ENCODE results near the gene MYLK4. TPM values are rescaled to one million over a fixed set of nuclear protein-coding genes. Genes with fewer than 3 reads are reported as not detected.

MYLK4 gene
- total and polyA plus RNA-seq, 2 experiments from 2014 or later, result 0.20 to 0.43 TPM

GRCh38 chr6:2743280-2744208 is 7.2 kb downstream of the MYLK4 start:
- H3K27ac ChIP-seq, result no peak overlapping the region
- no peak overlapping the region for H3K4me3 ChIP-seq
- in situ Hi-C loops (cut with MboI), result no loop called here
- WGBS, 2 experiments (ENCODE audit: low coverage in 1 of 2, low lambda C conversion rate in 2 of 2, missing lambda C conversion rate in 2 of 2), result 79 to 83% methylated on average over 17 of the region's 17 CpGs
- no peaks in the 10 kb centered on the region for H3K79me2 ChIP-seq (ENCODE audit: insufficient read depth)
- H3K9me2 ChIP-seq (ENCODE audit: insufficient read depth), result no peaks in the 10 kb centered on the region
- H3K36me3 ChIP-seq (ENCODE audit: low read depth), result no peaks in the 10 kb centered on the region
- no peak overlapping the region for H2AFZ ChIP-seq
- H3K9ac ChIP-seq, result no peak overlapping the region
- H3F3A ChIP-seq (ENCODE audit: insufficient read depth), result no peaks in the 10 kb centered on the region
- H4K20me1 ChIP-seq (ENCODE audit: insufficient read depth), result no peaks in the 10 kb centered on the region
- DNase-seq, result no peak
- TF ChIP-seq EZH2 (IDR thresholded peaks at IDR 0.05; ENCODE audit: insufficient read depth, poor library complexity, severe bottlenecking) (no peak), EZH2phosphoT487 (IDR thresholded peaks at IDR 0.05; ENCODE audit: insufficient read depth, low read depth) (no peak)
- H3K4me1 ChIP-seq (ENCODE audit: insufficient read depth), result no peaks in the 10 kb centered on the region
- no peaks in the 10 kb centered on the region for H3K9me3 ChIP-seq (ENCODE audit: low read depth)
- H3K27me3 ChIP-seq (replicated peaks; ENCODE audit: insufficient read depth), result no peaks in the 10 kb centered on the region
- no peak overlapping the region for H3K4me2 ChIP-seq (ENCODE audit: unreplicated experiment)

- Histone ChIP-seq H4K20me1 (ENCODE audit: insufficient read depth) (no peaks in the 10 kb centered on the region), H3K9me2 (ENCODE audit: insufficient read depth) (no peaks in the 10 kb centered on the region), H3K4me1 (ENCODE audit: insufficient read depth) (peaks cover 3% of the 10 kb centered on the region; the same call in 1 of the 2 replicates), H3K36me3 (ENCODE audit: low read depth) (no peaks in the 10 kb centered on the region), H3K9me3 (ENCODE audit: low read depth) (no peaks in the 10 kb centered on the region), H3K79me2 (ENCODE audit: insufficient read depth) (no peaks in the 10 kb centered on the region), H3K27me3 (replicated peaks; ENCODE audit: insufficient read depth) (no peaks in the 10 kb centered on the region), H3K4me3 (no peak overlapping the region), H3K9ac (no peak overlapping the region), H2AFZ (no peak overlapping the region), H3K4me2 (ENCODE audit: unreplicated experiment) (no peak overlapping the region), H3F3A (ENCODE audit: insufficient read depth) (no peaks in the 10 kb centered on the region), H3K27ac (no peak overlapping the region)
- in situ Hi-C loops (cut with MboI), result no loop called here
- TF ChIP-seq EZH2 (IDR thresholded peaks at IDR 0.05; ENCODE audit: insufficient read depth, poor library complexity, severe bottlenecking), result no peak
- no peak for DNase-seq
- WGBS, 2 experiments (ENCODE audit: low coverage in 1 of 2, low lambda C conversion rate in 2 of 2, missing lambda C conversion rate in 2 of 2), result 93 to 100% methylated on average over 2 of the region's 2 CpGs
These were observed 9.0 kb downstream of the MYLK4 start for GRCh38 chr6:2741756-2742155.

DNA sequence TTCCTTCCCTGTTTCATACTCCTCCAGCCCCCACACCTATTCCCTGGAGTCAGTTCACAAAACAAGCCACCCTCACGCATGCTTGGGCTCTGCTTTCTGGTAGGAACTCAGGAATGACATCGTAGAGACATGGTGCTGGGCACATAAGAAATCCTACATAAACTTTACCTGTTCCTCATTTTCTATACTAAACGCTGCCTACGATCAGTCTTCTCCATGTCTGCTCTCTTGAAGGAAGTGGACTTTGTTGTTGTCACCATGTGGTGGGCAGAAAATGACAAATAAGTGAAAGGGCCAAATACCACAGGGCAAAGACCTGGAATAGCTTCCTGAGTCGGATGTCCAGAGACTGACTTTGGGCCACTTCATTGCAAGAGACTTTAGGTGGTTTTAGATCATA is 10.1 kb downstream of the MYLK4 start:
- 87 to 90% methylated on average over 5 of the region's 5 CpGs for WGBS, 2 experiments (ENCODE audit: low coverage in 1 of 2, low lambda C conversion rate in 2 of 2, missing lambda C conversion rate in 2 of 2)
- Histone ChIP-seq H3F3A (ENCODE audit: insufficient read depth) (no peaks in the 10 kb centered on the region), H3K4me1 (ENCODE audit: insufficient read depth) (peaks cover 3% of the 10 kb centered on the region; the same call in 1 of the 2 replicates), H3K27me3 (replicated peaks; ENCODE audit: insufficient read depth) (no peaks in the 10 kb centered on the region), H3K79me2 (ENCODE audit: insufficient read depth) (no peaks in the 10 kb centered on the region), H3K9me3 (ENCODE audit: low read depth) (no peaks in the 10 kb centered on the region), H3K4me3 (no peak overlapping the region), H3K4me2 (ENCODE audit: unreplicated experiment) (no peak overlapping the region), H3K27ac (no peak overlapping the region), H2AFZ (no peak overlapping the region), H3K36me3 (ENCODE audit: low read depth) (no peaks in the 10 kb centered on the region), H4K20me1 (ENCODE audit: insufficient read depth) (no peaks in the 10 kb centered on the region), H3K9me2 (ENCODE audit: insufficient read depth) (no peaks in the 10 kb centered on the region), H3K9ac (no peak overlapping the region)
- no peak for DNase-seq
- in situ Hi-C loops (cut with MboI), result no loop called here
- TF ChIP-seq EZH2phosphoT487 (IDR thresholded peaks at IDR 0.05; ENCODE audit: insufficient read depth, low read depth), result no peak

GRCh38 chr6:2739335-2739734 is 11.4 kb downstream of the MYLK4 start:
- no peak for TF ChIP-seq EZH2 (IDR thresholded peaks at IDR 0.05; ENCODE audit: insufficient read depth, poor library complexity, severe bottlenecking)
- TF ChIP-seq EZH2phosphoT487 (IDR thresholded peaks at IDR 0.05; ENCODE audit: insufficient read depth, low read depth), result no peak
- Histone ChIP-seq H3K9ac (no peak overlapping the region), H3K9me3 (ENCODE audit: low read depth) (no peaks in the 10 kb centered on the region), H2AFZ (no peak overlapping the region; the same call in 1 of the 2 replicates), H3F3A (ENCODE audit: insufficient read depth) (peaks cover 8% of the 10 kb centered on the region; the same call in 1 of the 2 replicates), H3K36me3 (ENCODE audit: low read depth) (no peaks in the 10 kb centered on the region), H3K27ac (no peak overlapping the region), H3K79me2 (ENCODE audit: insufficient read depth) (no peaks in the 10 kb centered on the region), H3K9me2 (ENCODE audit: insufficient read depth) (no peaks in the 10 kb centered on the region), H3K4me1 (ENCODE audit: insufficient read depth) (peaks cover 3% of the 10 kb centered on the region; the same call in 1 of the 2 replicates), H3K4me2 (ENCODE audit: unreplicated experiment) (no peak overlapping the region), H3K27me3 (replicated peaks; ENCODE audit: insufficient read depth) (no peaks in the 10 kb centered on the region), H3K4me3 (no peak overlapping the region), H4K20me1 (ENCODE audit: insufficient read depth) (no peaks in the 10 kb centered on the region)
- in situ Hi-C loops (cut with MboI), result no loop called here
- WGBS, 2 experiments (ENCODE audit: low coverage in 1 of 2, low lambda C conversion rate in 2 of 2, missing lambda C conversion rate in 2 of 2), result 93 to 96% methylated on average over 4 of the region's 4 CpGs
- DNase-seq, result peak; percentile 56

Measured in GM23248 (cell line).